Vagina (tissue), 2 donors: Measurements from ENCODE around the gene WDR37. TPM values are rescaled to one million over a fixed set of nuclear protein-coding genes. Genes with fewer than 3 reads are reported as not detected.

Experiments
- DNase-seq, 2 donors: peaks; one replicate each; pipeline ENCODE4 v3.0.0-alpha.2; 2017; ENCODE audit errors: extremely low spot score in 2 of 2
- H3K27ac ChIP-seq: fragments of 200-600 bp; sonication (generic); one replicate; pipeline ENCODE4 v1.5.1; 2019
- H3K27me3 ChIP-seq: fragments of 200-600 bp; sonication (generic); one replicate; pipeline ENCODE4 v1.5.1; 2019
- H3K36me3 ChIP-seq, 2 donors: fragments of 200-600 bp; sonication (generic); one replicate each; pipeline ENCODE4 v1.5.1; 2017 to 2019
- H3K4me1 ChIP-seq: fragments of 200-600 bp; sonication (generic); one replicate; pipeline ENCODE4 v1.5.1; 2019
- H3K4me3 ChIP-seq, 2 donors: fragments of 200-600 bp; sonication (generic); 1 replicate in 1 of 2; 2 replicates in 1 of 2; pipeline ENCODE4 v1.5.1; 2016 to 2019
- H3K9me3 ChIP-seq: fragments of 200-600 bp; sonication (generic); one replicate; pipeline ENCODE4 v1.5.1; 2019
- POLR2A ChIP-seq, 2 donors: fragments of 450-650 bp; IDR thresholded peaks; one replicate each; pipeline ENCODE4 v1.6.1; 2017; ENCODE audit warnings: antibody characterized with exemption in 2 of 2, mild to moderate bottlenecking in 2 of 2, moderate library complexity in 2 of 2
- POLR2AphosphoS5 ChIP-seq, 2 donors: sonication (generic); formaldehyde crosslinking; IDR thresholded peaks; one replicate each; pipeline ENCODE4 v1.9.0; 2017; ENCODE audit warnings: antibody characterized with exemption in 2 of 2, mild to moderate bottlenecking in 2 of 2, low read depth in 1 of 2; ENCODE audit not compliant: insufficient read depth in 1 of 2
- intact Hi-C: fragments of 100-400 bp; cut with DNase I; formaldehyde crosslinking; loops from one replicate; pipeline ENCODE4 v1.15.1; 2023
- total RNA-seq: library from RNA; depleted of rRNA; stranded (reverse); fragments of >200 nt; gene quantifications from one replicate; pipeline ENCODE4 v1.2.3, GENCODE V29; 2016
- TF ChIP-seq, protein P1 (sequence below), 3 experiments: fragments of 450-650 bp in 2 of 3; fragments of 200-600 bp in 1 of 3; sonication (generic) in 1 of 3; IDR thresholded peaks; one replicate each; pipeline ENCODE4 v1.5.1; 2017 to 2019; ENCODE audit warnings: antibody characterized with exemption in 3 of 3, mild to moderate bottlenecking in 2 of 3, moderate library complexity in 2 of 3

WDR37 gene
- total RNA-seq, 1 donor from 2014 or later, result 16.9 TPM

DNA sequence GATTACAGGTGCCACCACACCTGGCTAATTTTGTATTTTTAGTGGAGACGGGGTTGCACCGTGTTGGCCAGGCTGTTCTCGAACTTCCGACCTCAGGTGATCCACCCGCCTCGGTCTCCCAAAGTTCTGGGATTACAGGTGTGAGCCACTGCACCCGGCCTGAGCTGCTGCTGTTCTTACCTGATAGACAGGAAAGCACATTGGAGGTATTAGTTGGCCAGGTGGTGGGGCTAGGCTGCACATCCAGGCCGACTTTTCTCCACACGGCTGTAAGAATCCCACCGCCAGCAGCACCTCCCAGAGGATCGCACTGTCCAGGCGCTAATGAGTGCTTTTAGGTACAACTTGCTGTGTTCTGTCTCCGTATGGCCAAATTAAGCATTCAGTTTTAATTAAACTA is 112.6 kb downstream of the WDR37 start:
- Histone ChIP-seq H3K4me1 (no peaks in the 10 kb centered on the region), H3K27ac (no peak overlapping the region), H3K27me3 (no peaks in the 10 kb centered on the region), H3K36me3 (no peaks in the 10 kb centered on the region), H3K4me3 (no peak overlapping the region), H3K9me3 (no peaks in the 10 kb centered on the region)
- no peak for TF ChIP-seq POLR2A (IDR thresholded peaks at IDR 0.05)
- TF ChIP-seq, protein P1, sequence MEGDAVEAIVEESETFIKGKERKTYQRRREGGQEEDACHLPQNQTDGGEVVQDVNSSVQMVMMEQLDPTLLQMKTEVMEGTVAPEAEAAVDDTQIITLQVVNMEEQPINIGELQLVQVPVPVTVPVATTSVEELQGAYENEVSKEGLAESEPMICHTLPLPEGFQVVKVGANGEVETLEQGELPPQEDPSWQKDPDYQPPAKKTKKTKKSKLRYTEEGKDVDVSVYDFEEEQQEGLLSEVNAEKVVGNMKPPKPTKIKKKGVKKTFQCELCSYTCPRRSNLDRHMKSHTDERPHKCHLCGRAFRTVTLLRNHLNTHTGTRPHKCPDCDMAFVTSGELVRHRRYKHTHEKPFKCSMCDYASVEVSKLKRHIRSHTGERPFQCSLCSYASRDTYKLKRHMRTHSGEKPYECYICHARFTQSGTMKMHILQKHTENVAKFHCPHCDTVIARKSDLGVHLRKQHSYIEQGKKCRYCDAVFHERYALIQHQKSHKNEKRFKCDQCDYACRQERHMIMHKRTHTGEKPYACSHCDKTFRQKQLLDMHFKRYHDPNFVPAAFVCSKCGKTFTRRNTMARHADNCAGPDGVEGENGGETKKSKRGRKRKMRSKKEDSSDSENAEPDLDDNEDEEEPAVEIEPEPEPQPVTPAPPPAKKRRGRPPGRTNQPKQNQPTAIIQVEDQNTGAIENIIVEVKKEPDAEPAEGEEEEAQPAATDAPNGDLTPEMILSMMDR (IDR thresholded peaks at IDR 0.05), result no peak
- TF ChIP-seq POLR2AphosphoS5 (IDR thresholded peaks at IDR 0.05; ENCODE audit: insufficient read depth in 1 of 2, low read depth in 1 of 2), result no peak
- DNase-seq, result no peak
- intact Hi-C loops, result no loop called here

DNA sequence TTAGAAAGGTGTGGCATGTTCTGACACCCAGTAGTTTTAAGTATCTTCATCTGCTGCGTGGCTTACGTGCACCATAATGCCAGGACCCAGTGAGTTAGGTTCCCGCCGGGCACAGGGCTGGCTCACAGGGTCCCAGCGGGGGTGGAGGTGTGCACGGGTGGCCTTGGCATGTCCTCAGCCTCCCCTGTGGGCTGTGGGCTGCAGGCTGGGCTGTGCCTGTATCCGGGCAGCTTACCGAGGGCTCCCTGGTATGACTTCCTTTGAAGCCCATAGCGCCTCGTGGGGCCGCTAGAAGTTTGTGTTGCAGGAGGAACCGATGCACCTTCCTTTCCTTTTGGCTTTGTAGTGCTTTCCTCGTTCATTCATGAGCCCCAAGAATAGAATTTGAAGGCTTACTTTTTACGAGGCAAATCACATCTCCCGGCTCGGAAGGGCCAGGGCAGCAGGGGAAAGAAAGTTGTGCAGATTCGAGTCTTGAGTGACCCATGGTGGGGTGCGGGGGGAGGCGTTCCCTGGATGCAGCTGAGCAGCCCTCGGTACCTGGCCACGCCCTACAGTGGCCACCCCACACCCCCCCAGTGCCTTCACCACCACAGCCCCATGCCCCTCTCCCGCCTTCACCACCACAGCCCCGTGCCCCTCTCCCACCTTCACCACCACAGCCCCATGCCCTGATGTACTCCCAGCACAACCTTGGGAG is 113.2 kb downstream of the WDR37 start:
- H3K27ac ChIP-seq, result no peak overlapping the region
- H3K4me3 ChIP-seq, result no peak overlapping the region
- H3K27me3 ChIP-seq, result no peaks in the 10 kb centered on the region
- no peak for TF ChIP-seq POLR2AphosphoS5 (IDR thresholded peaks at IDR 0.05; ENCODE audit: insufficient read depth in 1 of 2, low read depth in 1 of 2)
- TF ChIP-seq, protein P1 (IDR thresholded peaks at IDR 0.05), result no peak
- TF ChIP-seq POLR2A (IDR thresholded peaks at IDR 0.05), result no peak
- intact Hi-C loops, result no loop called here
- no peak for DNase-seq
- no peaks in the 10 kb centered on the region for H3K36me3 ChIP-seq
- no peaks in the 10 kb centered on the region for H3K9me3 ChIP-seq
- H3K4me1 ChIP-seq, result no peaks in the 10 kb centered on the region

DNA sequence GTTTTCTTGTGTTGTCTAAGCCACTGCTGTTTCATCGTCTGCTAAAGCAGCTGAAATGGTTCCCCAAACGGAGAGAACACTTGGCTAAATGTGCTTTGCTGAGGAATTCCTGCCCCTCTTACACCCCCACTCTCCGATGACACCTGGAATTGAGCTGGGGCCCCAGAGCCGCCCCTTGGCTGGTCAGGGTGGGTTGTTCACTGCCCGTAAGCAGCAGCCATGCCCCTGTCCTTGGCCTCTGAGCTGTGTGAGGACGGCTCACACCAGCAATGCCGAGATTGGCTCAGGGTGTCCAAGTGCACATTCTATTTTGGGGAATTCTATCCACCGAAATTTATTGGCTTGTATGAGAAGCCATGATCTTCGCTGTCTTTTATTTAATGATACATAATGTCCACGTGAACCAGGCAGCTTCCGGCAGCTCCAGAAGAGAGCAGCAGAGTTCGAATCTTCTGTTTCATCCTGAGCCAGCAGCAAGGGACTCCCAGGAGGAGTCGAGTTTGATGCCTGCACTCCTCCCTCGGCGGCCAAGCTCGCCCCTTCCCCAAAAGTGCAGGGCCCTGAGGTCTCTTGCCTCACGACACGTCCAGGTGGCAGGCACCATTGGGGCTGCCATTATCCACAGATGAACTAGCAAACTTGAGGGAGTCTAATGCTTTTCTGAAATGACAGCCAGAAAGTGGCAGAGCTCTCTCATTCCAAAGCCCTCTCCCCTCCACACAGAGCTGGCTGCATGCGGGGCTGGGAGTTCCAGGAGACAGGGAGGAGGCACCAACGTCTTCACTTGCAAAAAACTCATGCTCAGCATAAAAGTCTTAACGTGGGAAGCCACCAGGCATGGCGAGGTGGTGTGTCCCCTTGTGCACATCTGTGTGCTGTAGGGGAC is 114.0 kb downstream of the WDR37 start:
- Histone ChIP-seq H3K36me3 (no peaks in the 10 kb centered on the region), H3K4me1 (no peaks in the 10 kb centered on the region), H3K9me3 (no peaks in the 10 kb centered on the region), H3K4me3 (no peak overlapping the region), H3K27ac (no peak overlapping the region), H3K27me3 (no peaks in the 10 kb centered on the region)
- intact Hi-C loops, result no loop called here
- DNase-seq, result no peak
- TF ChIP-seq POLR2AphosphoS5 (IDR thresholded peaks at IDR 0.05; ENCODE audit: insufficient read depth in 1 of 2, low read depth in 1 of 2), result no peak
- TF ChIP-seq, protein P1 (IDR thresholded peaks at IDR 0.05), result no peak
- no peak for TF ChIP-seq POLR2A (IDR thresholded peaks at IDR 0.05)

DNA sequence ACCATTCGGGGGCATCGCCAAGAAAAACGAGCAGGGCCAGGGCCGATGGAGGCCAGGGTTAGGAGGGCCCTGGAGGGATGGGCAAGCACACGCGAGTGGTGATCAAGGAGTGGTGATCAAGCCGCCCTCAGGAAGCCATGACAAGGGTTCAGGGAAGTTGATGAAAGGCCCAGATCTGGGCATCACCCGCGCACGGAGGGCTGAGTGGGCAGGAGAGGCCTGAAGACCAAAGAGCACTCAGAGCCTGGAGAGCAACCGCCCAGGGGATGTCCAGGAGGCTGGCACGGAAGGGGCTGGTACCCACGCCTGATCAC is 114.6 kb downstream of the WDR37 start:
- H3K9me3 ChIP-seq, result no peaks in the 10 kb centered on the region
- intact Hi-C loops, result no loop called here
- no peak overlapping the region for H3K27ac ChIP-seq
- no peak overlapping the region for H3K4me3 ChIP-seq
- H3K4me1 ChIP-seq, result no peaks in the 10 kb centered on the region
- H3K27me3 ChIP-seq, result no peaks in the 10 kb centered on the region
- DNase-seq, result no peak
- no peaks in the 10 kb centered on the region for H3K36me3 ChIP-seq
- TF ChIP-seq POLR2A (IDR thresholded peaks at IDR 0.05) (no peak), POLR2AphosphoS5 (IDR thresholded peaks at IDR 0.05; ENCODE audit: insufficient read depth in 1 of 2, low read depth in 1 of 2) (no peak)
- TF ChIP-seq, protein P1 (IDR thresholded peaks at IDR 0.05), result no peak

DNA sequence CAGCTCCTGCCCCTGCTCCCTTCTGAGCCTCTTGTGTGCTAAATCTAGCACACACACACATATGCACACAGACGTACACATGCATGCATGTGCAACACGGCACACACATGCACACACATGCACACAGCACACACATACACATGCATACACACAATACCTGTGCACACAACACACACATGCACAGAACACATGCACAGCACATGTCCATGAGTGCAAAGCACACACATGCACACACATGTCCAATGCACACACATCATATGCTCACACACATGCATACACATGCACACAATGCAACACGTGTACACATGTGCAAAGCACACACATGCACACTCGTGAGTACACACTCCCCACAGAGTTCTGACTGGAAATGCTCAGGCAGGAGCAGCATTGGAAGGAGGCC is 115.0 kb downstream of the WDR37 start:
- TF ChIP-seq, protein P1 (IDR thresholded peaks at IDR 0.05), result no peak
- no peak for TF ChIP-seq POLR2A (IDR thresholded peaks at IDR 0.05)
- TF ChIP-seq POLR2AphosphoS5 (IDR thresholded peaks at IDR 0.05; ENCODE audit: insufficient read depth in 1 of 2, low read depth in 1 of 2), result no peak

More for the DNA sequence above, 115.0 kb downstream of the WDR37 start:
- no peaks in the 10 kb centered on the region for H3K9me3 ChIP-seq
- no peak overlapping the region for H3K4me3 ChIP-seq
- intact Hi-C loops, result no loop called here
- no peaks in the 10 kb centered on the region for H3K27me3 ChIP-seq
- H3K27ac ChIP-seq, result no peak overlapping the region
- H3K4me1 ChIP-seq, result no peaks in the 10 kb centered on the region
- DNase-seq, result no peak
- no peaks in the 10 kb centered on the region for H3K36me3 ChIP-seq
